GM23338 (cell line): ENCODE results near the gene OTUB1.

Experiments used
- CREB1 ChIP-seq: fragments of 250-450 bp; sonication (Bioruptor Pico); IDR thresholded peaks from 2 replicates; pipeline ENCODE4 v1.5.0; 2020; ENCODE audit warnings: low read depth, mild to moderate bottlenecking, moderate library complexity
- CTCF ChIP-seq, 2 experiments: fragments of 200-600 bp in 1 of 2; sonication (generic) in 1 of 2; conservative IDR thresholded peaks; 2 replicates each; pipeline versions ENCODE4 v1.5.1 to v1.6.1; 2016 to 2017; ENCODE audit warnings: antibody characterized with exemption in 2 of 2, low read depth in 2 of 2, mild to moderate bottlenecking in 2 of 2, moderate library complexity in 1 of 2
- ETS1 ChIP-seq: IDR thresholded peaks from 2 replicates; pipeline ENCODE4 v1.6.1; 2016; ENCODE audit warnings: antibody characterized with exemption
- EZH2 ChIP-seq: fragments of 200-600 bp; sonication (generic); IDR thresholded peaks from one replicate; pipeline ENCODE4 v1.8.0; 2017; ENCODE audit warnings: antibody characterized with exemption, mild to moderate bottlenecking, low read depth; ENCODE audit not compliant: unreplicated experiment
- EZH2phosphoT487 ChIP-seq: fragments of 200-600 bp; sonication (generic); IDR thresholded peaks from one replicate; pipeline ENCODE4 v1.8.1; 2018; ENCODE audit warnings: antibody characterized with exemption; ENCODE audit not compliant: unreplicated experiment
- JUNB ChIP-seq: IDR thresholded peaks from one replicate; pipeline ENCODE4 v1.6.1; 2016; ENCODE audit warnings: antibody characterized with exemption; ENCODE audit not compliant: unreplicated experiment
- NANOG ChIP-seq: IDR thresholded peaks from 2 replicates; pipeline ENCODE4 v1.6.1; 2016; ENCODE audit warnings: antibody characterized with exemption, borderline replicate concordance
- POLR2AphosphoS5 ChIP-seq: IDR thresholded peaks from 2 replicates; pipeline ENCODE4 v1.6.1; 2016; ENCODE audit warnings: antibody characterized with exemption, low read depth
- REST ChIP-seq: IDR thresholded peaks from one replicate; pipeline ENCODE4 v1.6.1; 2018; ENCODE audit warnings: antibody characterized with exemption; ENCODE audit not compliant: unreplicated experiment
- STAT1 ChIP-seq: IDR thresholded peaks from one replicate; pipeline ENCODE4 v1.6.1; 2016; ENCODE audit warnings: antibody characterized with exemption; ENCODE audit not compliant: unreplicated experiment
- ZNF114 ChIP-seq: fragments of 250-450 bp; sonication (Bioruptor Pico); IDR thresholded peaks from 2 replicates; pipeline ENCODE4 v1.5.0; 2020; ENCODE audit warnings: mild to moderate bottlenecking, moderate library complexity
- ZNF331 ChIP-seq: fragments of 250-450 bp; sonication (Bioruptor Pico); IDR thresholded peaks from 2 replicates; pipeline ENCODE4 v1.5.0; 2020; ENCODE audit warnings: low read depth, mild to moderate bottlenecking, moderate library complexity

- TF ChIP-seq CTCF (conservative IDR thresholded peaks at IDR 0.05; ENCODE audit: low read depth in 2 of 2) (0 out of 4 replicates have a peak, but pooled peaks of 1 of the 2 experiments have one; percentile 5), ETS1 (no peak), EZH2 (no peak), REST (no peak), EZH2phosphoT487 (no peak), STAT1 (no peak), POLR2AphosphoS5 (no peak), ZNF114 (no peak), NANOG (no peak), CREB1 (no peak), ZNF331 (CRISPR knock-in tag) (no peak), JUNB (no peak)
These were observed 14.7 kb downstream of the OTUB1 start for GRCh38 chr11:64000740-64001483.
